Measurements from ENCODE around the gene NAA60.

DNA sequence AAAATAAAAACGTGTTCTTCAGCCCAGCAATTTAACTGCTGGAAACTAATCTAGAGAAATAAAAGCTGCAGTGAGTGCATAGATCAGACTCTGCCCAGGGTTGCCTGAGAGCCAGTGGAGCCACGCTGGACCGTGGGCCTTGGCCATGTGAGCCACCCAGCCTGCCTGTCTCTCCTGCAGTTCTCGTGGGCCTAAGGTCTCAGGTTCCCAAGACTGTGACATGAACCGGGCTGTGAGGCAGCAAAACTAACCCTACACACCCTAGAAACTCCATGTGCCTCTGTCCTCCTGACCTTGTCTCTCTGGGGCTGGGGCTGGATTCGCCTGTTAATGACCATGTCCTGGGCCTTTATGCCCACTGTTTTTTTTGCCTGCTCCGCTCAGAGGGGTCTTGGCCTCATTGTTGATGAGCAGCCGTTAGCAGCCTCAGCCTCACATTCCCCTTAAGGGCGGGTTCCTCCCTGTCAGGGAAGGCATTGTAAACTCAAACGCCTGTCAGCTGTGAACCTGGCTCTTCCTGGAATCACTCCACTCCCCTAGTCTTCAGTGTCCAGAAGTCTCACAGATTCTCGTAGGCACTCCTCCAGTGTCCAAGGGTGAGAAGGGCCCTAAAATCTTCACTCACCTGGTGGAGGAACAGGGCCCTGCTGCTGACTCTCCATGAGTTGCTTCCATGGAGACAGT, 34.9 kb downstream of the NAA60 start:
- TF ChIP-seq POLR2A (IDR thresholded peaks at IDR 0.05): no peak
- TF ChIP-seq, protein P1, sequence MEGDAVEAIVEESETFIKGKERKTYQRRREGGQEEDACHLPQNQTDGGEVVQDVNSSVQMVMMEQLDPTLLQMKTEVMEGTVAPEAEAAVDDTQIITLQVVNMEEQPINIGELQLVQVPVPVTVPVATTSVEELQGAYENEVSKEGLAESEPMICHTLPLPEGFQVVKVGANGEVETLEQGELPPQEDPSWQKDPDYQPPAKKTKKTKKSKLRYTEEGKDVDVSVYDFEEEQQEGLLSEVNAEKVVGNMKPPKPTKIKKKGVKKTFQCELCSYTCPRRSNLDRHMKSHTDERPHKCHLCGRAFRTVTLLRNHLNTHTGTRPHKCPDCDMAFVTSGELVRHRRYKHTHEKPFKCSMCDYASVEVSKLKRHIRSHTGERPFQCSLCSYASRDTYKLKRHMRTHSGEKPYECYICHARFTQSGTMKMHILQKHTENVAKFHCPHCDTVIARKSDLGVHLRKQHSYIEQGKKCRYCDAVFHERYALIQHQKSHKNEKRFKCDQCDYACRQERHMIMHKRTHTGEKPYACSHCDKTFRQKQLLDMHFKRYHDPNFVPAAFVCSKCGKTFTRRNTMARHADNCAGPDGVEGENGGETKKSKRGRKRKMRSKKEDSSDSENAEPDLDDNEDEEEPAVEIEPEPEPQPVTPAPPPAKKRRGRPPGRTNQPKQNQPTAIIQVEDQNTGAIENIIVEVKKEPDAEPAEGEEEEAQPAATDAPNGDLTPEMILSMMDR (IDR thresholded peaks at IDR 0.05): no peak
